HCT116 (cell line): ENCODE results near the gene OR7G3. TPM values are rescaled to one million over a fixed set of nuclear protein-coding genes. Genes with fewer than 3 reads are reported as not detected.

Source experiments
- ATAC-seq: fragments of 200-7000 bp; cut with Tn5 transposase; 2 replicates; pipeline ENCODE4 v1.9.1; 2020; ENCODE audit warnings: mild to moderate bottlenecking, moderate library complexity
- BruUV-seq: library from RNA; stranded (reverse); fragments of 400-500 nt; replicated peaks from 2 replicates; lab custom pipeline; 2021; lab: Mats Ljungman, UMichigan
- CTCF ChIA-PET: fragments of 300-600 bp; sonication (Branson Sonifier 250); formaldehyde crosslinking; loops from one replicate; lab custom pipeline; 2021; ENCODE audit warnings: antibody characterized with exemption; lab: Charles Lee
- POLR2A ChIA-PET: fragments of 300-600, 350-600 bp; sonication (Branson Sonifier 250); formaldehyde crosslinking; loops from one replicate; lab custom pipeline; 2021; ENCODE audit warnings: antibody characterized with exemption; lab: Charles Lee
- RAD21 ChIA-PET, 2 experiments: fragments of 300-600 bp; sonication (Branson Sonifier 250); formaldehyde crosslinking; loops; one replicate each; lab custom pipeline; 2023; ENCODE audit warnings: low total read pairs in 2 of 2; ENCODE audit not compliant: uncharacterized antibody in 2 of 2, unreplicated experiment in 2 of 2, low non-redundant PET in 1 of 2; lab: Charles Lee
- DNase-seq: peaks from one replicate; pipeline ENCODE4 v3.0.0-alpha.2; 2010; ENCODE audit warnings: low read depth, low spot score
- H2AFZ ChIP-seq: fragments of 200-600 bp; shearing (Covaris generic), sonication (generic); 2 replicates; pipeline ENCODE4 v1.6.1; 2017; ENCODE audit warnings: low read depth, mixed run types, mixed read lengths, antibody characterized with exemption, low read length; ENCODE audit not compliant: poor library complexity, severe bottlenecking
- H3K27ac ChIP-seq: 2 replicates; pipeline ENCODE4 v1.5.1; 2012; ENCODE audit warnings: low read depth, low read length
- H3K27me3 ChIP-seq: fragments of 200-600 bp; sonication (generic); 2 replicates; pipeline ENCODE4 v1.6.1; 2016; ENCODE audit warnings: mixed run types, low read length, mixed read lengths; ENCODE audit not compliant: insufficient read depth
- H3K36me3 ChIP-seq, 2 experiments: fragments of 200-500 bp in 1 of 2; fragments of 200-600 bp in 1 of 2; sonication (Bioruptor generic) in 1 of 2; sonication (generic) in 1 of 2; 2 replicates each; pipeline versions ENCODE4 v1.5.1 to v1.6.1; 2014 to 2016; ENCODE audit warnings: low read length in 2 of 2, inconsistent platforms in 1 of 2, mixed read lengths in 1 of 2, mixed run types in 1 of 2; ENCODE audit not compliant: insufficient read depth in 2 of 2, control insufficient read depth in 1 of 2
- H3K4me1 ChIP-seq, 2 experiments: fragments of 200-600 bp in 1 of 2; sonication (generic) in 1 of 2; 2 replicates each; pipeline versions ENCODE4 v1.5.1 to v1.6.1; 2012 to 2017; ENCODE audit warnings: low read length in 2 of 2, inconsistent platforms in 1 of 2, mild to moderate bottlenecking in 1 of 2, mixed read lengths in 1 of 2, mixed run types in 1 of 2, moderate library complexity in 1 of 2; ENCODE audit not compliant: insufficient read depth in 2 of 2, control insufficient read depth in 1 of 2
- H3K4me2 ChIP-seq: fragments of 200-600 bp; sonication (generic); 2 replicates; pipeline ENCODE4 v1.6.1; 2017; ENCODE audit warnings: mixed run types, low read length, mixed read lengths
- H3K4me3 ChIP-seq, 2 experiments: fragments of 200-600 bp in 1 of 2; sonication (generic) in 1 of 2; replicated peaks in 1 of 2; 2 replicates each; pipeline ENCODE4 v1.5.1; 2011 to 2016; ENCODE audit warnings: low read length in 2 of 2, control low read depth in 1 of 2, low read depth in 1 of 2, mild to moderate bottlenecking in 1 of 2, mixed read lengths in 1 of 2, mixed run types in 1 of 2
- H3K79me2 ChIP-seq: fragments of 200-600 bp; sonication (generic); 2 replicates; pipeline ENCODE4 v1.6.1; 2017; ENCODE audit warnings: mild to moderate bottlenecking, mixed run types, low read length, moderate library complexity, mixed read lengths; ENCODE audit not compliant: insufficient read depth
- H3K9ac ChIP-seq: fragments of 200-600 bp; sonication (generic); 2 replicates; pipeline ENCODE4 v1.6.1; 2016; ENCODE audit warnings: low read length, mixed read lengths
- H3K9me2 ChIP-seq: fragments of 200-600 bp; sonication (generic), shearing (Covaris generic); 2 replicates; pipeline ENCODE4 v1.6.1; 2017; ENCODE audit warnings: mixed run types, mild to moderate bottlenecking, moderate library complexity; ENCODE audit not compliant: insufficient read depth
- H3K9me3 ChIP-seq, 2 experiments: fragments of 200-500 bp in 1 of 2; fragments of 200-600 bp in 1 of 2; sonication (Bioruptor generic) in 1 of 2; sonication (generic) in 1 of 2; 2 replicates each; pipeline ENCODE4 v1.6.1; 2014 to 2017; ENCODE audit warnings: low read length in 2 of 2, mixed read lengths in 2 of 2, inconsistent platforms in 1 of 2, low read depth in 1 of 2, mild to moderate bottlenecking in 1 of 2, mixed run types in 1 of 2, moderate library complexity in 1 of 2; ENCODE audit not compliant: control insufficient read depth in 1 of 2, insufficient read depth in 1 of 2
- H4K20me1 ChIP-seq: fragments of 200-600 bp; sonication (generic), shearing (Covaris generic); 2 replicates; pipeline ENCODE4 v1.6.1; 2017; ENCODE audit warnings: mixed run types, mild to moderate bottlenecking, moderate library complexity; ENCODE audit not compliant: insufficient read depth
- CBX3 ChIP-seq: IDR thresholded peaks from 2 replicates; pipeline ENCODE4 v1.6.1; 2012; ENCODE audit warnings: low read depth
- EGR1 ChIP-seq: IDR thresholded peaks from 2 replicates; pipeline ENCODE4 v1.6.1; 2012; ENCODE audit warnings: low read depth
- intact Hi-C: fragments of 100-400 bp; cut with micrococcal nuclease; formaldehyde crosslinking; loops from 2 replicates; pipeline ENCODE4 v1.10.0; 2022
- total RNA-seq: library from RNA; stranded (reverse); gene quantifications from one replicate; pipeline ENCODE4 v1.2.1, GENCODE V29; 2021; ENCODE audit not compliant: unreplicated experiment
- TF ChIP-seq, protein P1 (sequence below): IDR thresholded peaks from 2 replicates; pipeline ENCODE4 v1.6.1; 2012; ENCODE audit warnings: low read depth

Gene OR7G3
- total RNA-seq, 1 experiment from 2014 or later, result not detected

DNA sequence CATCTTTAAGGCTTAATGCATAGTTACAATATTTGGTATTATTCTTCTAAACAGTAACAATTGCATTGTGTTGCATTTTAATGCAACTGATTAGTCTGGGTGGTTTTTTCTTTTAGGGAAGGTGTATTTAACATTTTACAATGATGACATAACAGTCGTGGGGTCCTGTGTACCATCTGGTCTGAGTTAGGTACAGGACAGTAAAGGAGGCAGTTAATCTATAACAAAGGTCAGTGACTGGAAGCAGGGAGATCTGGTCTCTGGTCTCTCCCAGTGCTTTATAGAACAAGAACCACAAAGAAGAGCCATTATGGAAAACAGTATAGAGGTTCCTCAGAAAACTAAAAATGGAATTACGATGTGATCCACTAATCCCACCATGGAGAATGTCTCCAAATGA, 16.8 kb downstream of the OR7G3 start:
- intact Hi-C loops, result no loop called here
- ChIA-PET CTCF (no interaction called here), POLR2A (no interaction called here), RAD21 (no interaction called here)
- Histone ChIP-seq H3K9me2 (no peaks in the 10 kb centered on the region), H3K27ac (no peak overlapping the region), H3K4me2 (no peak overlapping the region), H3K79me2 (no peaks in the 10 kb centered on the region), H4K20me1 (no peaks in the 10 kb centered on the region), H3K4me1 (no peaks in the 10 kb centered on the region), H3K4me3 (no peak overlapping the region), H3K36me3 (no peaks in the 10 kb centered on the region), H2AFZ (no peak overlapping the region), H3K9me3 (no peaks in the 10 kb centered on the region), H3K9ac (no peak overlapping the region)
- ATAC-seq (no peak), DNase-seq (no peak)
- no TSS peak for BruUV-seq
- TF ChIP-seq EGR1, result no peak
- TF ChIP-seq, all 23 proteins: peak for 0
- H3K27me3 ChIP-seq, result no peaks in the 10 kb centered on the region

DNA sequence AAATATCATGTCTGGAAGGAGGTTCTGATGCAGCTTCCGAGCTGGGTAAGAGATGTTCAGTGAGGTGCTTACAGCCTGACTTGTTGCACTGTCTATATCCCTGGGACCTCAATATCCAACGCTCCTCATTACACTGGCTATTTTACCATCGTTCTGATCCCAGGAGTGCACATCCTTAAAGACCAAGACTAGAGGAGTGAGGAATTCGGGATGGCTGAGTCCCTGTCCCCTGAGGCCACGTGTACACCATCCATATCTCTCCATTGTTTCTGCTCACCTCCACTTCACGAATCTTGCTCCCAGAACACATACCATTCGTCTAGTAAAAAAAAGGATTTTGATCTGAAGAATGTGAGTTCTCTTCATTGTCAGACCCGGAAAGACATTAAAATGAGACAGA, 19.4 kb downstream of the OR7G3 start, which contains the start of gene OR7G2:
Gene OR7G2 (minus strand): TSS at position 101 of the 400 bp plus-strand sequence. CDS start 4,232 bp downstream, outside the sequence.
- H3K36me3 ChIP-seq, result no peaks in the 10 kb centered on the region
- H3K27ac ChIP-seq, result no peak within 1 kb of the TSS
- no peak within 1 kb of the TSS for H3K4me3 ChIP-seq
- TF ChIP-seq, protein P1, sequence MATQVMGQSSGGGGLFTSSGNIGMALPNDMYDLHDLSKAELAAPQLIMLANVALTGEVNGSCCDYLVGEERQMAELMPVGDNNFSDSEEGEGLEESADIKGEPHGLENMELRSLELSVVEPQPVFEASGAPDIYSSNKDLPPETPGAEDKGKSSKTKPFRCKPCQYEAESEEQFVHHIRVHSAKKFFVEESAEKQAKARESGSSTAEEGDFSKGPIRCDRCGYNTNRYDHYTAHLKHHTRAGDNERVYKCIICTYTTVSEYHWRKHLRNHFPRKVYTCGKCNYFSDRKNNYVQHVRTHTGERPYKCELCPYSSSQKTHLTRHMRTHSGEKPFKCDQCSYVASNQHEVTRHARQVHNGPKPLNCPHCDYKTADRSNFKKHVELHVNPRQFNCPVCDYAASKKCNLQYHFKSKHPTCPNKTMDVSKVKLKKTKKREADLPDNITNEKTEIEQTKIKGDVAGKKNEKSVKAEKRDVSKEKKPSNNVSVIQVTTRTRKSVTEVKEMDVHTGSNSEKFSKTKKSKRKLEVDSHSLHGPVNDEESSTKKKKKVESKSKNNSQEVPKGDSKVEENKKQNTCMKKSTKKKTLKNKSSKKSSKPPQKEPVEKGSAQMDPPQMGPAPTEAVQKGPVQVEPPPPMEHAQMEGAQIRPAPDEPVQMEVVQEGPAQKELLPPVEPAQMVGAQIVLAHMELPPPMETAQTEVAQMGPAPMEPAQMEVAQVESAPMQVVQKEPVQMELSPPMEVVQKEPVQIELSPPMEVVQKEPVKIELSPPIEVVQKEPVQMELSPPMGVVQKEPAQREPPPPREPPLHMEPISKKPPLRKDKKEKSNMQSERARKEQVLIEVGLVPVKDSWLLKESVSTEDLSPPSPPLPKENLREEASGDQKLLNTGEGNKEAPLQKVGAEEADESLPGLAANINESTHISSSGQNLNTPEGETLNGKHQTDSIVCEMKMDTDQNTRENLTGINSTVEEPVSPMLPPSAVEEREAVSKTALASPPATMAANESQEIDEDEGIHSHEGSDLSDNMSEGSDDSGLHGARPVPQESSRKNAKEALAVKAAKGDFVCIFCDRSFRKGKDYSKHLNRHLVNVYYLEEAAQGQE, result no peak
- no peak for TF ChIP-seq CBX3
- ATAC-seq (no peak), DNase-seq (no peak)
- ChIA-PET POLR2A (no interaction called here), RAD21 (no interaction called here), CTCF (no interaction called here)
- H3K27me3 ChIP-seq, result no peaks in the 10 kb centered on the region
- H3K4me2 ChIP-seq, result no peak within 1 kb of the TSS
- no peak within 1 kb of the TSS for H2AFZ ChIP-seq
- H3K9ac ChIP-seq, result no peak within 1 kb of the TSS
- no peaks in the 10 kb centered on the region for H3K9me2 ChIP-seq
- no peaks in the 10 kb centered on the region for H3K4me1 ChIP-seq
- no peaks in the 10 kb centered on the region for H3K79me2 ChIP-seq
- no peaks in the 10 kb centered on the region for H3K9me3 ChIP-seq
- H4K20me1 ChIP-seq, result no peaks in the 10 kb centered on the region
- no TSS peak for BruUV-seq
- intact Hi-C loops, result no loop called here
